Stimulated activated CD8-positive, alpha-beta memory T cell treated with anti-CD3 and anti-CD28 coated beads, Interleukin-12 subunit alpha, Interleukin-12 subunit beta, amount 100 ng/mL, for 4 hours (primary cell): ENCODE measurements around the gene ST3GAL2.

Experiments used
- DNase-seq: peaks from one replicate; pipeline ENCODE4 v3.0.0-alpha.2; 2020; ENCODE audit warnings: low read depth

ST3GAL2 gene

DNA sequence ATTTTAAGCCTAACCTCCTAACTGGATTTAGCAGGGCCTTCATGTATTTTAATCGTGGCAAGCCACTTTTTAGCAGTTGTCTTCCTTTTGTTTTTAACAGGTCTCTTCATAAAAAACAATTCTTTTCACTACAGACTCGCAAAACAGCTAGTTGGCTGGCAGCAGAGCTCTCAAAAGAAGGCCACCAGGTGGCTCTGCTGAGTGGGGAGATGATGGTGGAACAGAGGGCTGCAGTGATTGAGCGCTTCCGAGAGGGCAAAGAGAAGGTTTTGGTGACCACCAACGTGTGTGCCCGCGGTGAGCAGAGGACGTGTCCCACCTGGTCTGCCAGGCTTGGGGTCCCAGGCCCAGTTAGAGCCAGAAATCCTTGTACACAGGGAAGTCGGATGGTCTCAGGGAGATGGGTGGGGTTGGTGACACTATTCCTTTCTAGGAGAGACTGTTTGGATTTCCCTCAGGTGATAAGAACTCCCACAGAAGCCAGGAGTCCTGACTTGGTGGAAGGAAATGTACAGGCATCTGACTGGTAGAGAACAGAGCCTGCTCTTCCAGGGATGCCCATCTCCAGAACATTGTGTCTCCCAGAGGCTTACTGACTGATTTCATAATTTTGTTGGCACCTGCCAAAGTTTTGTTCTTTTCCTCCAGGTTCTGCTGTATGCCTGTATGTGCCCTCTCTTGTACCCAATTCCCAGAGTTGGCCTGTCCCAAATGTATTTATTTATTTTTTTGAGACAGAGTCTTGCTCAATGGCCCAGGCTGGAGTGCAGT, 107.1 kb downstream of the ST3GAL2 start:
- DNase-seq: no peak

GRCh38 chr16:70331091-70331490, 107.8 kb downstream of the ST3GAL2 start:
- DNase-seq: no peak
